Femur (tissue), 1 donor: ENCODE measurements around the gene WBP1.
"Not testable (repeated sequence)": the region's sequence is repeated elsewhere in the genome, so short reads cannot be mapped to it uniquely, and the experiment has no call there.

Experiments used
- DNase-seq: peaks from one replicate; pipeline ENCODE4 v3.0.0-alpha.2; 2017

WBP1 gene

DNA sequence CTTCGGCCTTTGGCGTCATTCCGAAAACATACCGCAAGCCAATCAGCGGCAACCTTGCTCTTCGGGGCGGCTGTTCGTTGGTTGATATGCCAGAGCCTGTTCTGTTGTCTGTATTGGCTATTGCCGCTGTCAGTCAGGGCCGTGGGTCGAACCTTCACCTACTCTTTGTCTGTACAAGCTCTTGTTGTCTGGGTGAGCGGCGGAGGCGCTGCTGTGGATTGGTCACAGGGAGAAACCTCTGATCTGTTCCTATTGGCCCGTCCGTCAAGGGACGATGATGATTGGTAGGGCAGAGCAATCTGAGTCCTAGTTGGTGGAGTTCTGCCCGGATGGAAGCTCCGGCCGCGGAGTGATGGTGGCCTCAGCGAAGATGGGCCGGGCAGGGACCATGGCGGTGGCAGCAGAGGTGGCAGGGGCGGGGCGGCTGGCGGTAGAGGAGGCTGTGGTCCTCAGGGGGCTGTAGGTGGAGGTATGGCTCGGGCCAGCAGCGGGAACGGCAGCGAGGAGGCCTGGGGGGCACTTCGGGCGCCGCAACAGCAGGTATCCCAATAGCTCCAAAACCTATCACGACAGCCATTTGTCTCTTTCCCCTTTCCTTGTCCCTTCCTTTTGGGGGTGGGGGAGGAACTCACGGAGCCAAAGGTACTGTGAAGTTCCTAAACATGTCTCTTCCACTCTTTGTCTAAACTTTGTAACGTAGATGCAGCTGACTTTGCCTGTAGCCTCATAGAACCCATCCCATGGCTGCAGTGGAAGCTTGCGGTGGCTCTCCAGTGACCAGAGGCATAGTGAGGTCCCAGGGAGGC, at the start of gene WBP1:
TSS of gene WBP1 (plus strand) at position 307 of the 806 bp plus-strand sequence. CDS start at position 472, 165 bp downstream.
- peak; percentile 100 for DNase-seq

DNA sequence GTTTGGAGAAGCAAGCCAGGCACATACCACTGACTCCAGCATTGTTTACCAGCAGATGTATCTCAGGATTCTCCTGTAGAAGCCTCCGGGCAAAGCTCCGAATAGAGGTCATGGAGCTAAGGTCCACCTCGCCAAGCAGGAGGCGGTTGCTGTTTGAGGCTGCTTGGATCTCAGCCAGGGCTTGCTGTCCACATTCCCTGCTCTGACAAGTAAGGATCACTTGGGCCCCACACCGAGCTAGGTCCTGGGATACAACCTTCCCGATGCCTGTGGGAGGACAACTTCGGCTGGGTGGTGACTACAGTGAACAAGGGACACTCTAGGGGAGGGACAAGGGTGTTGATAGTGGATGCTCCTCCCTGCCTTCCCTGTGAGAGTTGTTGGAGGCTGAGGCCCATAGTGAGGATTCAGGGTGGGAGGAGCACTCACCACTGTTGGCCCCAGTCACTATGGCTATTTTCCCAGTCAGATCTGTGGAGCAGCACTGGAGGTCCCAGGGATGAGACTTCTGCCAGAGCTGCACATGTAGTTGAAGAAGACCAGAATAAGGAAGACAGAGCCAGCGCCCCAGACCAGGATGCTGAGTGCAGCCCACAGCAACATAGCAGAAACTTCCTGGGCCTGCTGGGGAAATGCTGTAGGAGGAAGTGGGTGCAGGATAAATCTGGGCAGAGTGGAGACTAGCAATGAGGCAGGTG, 45.1 kb upstream of the WBP1 start:
- peak; percentile 66 for DNase-seq

DNA sequence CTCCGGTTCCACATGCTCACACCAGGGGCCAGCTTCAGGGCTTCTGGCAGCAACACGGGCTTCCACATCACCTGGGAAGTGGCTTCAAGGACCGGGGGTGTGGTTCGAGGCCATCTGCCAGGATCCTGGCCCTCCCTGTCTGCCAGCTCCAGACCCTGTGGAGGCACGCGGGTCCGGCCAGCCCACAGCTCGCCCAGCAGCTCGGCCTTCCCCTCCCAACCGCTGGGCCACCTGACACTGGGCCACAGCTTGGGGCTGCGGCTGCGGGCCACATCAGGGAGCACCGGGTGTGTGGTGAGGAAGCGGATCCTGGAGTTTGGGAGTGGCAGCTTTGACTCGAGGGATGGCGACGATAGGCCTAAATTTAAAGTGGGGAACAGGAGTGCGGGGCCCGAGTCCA, 43.8 kb upstream of the WBP1 start:
- no peak for DNase-seq

DNA sequence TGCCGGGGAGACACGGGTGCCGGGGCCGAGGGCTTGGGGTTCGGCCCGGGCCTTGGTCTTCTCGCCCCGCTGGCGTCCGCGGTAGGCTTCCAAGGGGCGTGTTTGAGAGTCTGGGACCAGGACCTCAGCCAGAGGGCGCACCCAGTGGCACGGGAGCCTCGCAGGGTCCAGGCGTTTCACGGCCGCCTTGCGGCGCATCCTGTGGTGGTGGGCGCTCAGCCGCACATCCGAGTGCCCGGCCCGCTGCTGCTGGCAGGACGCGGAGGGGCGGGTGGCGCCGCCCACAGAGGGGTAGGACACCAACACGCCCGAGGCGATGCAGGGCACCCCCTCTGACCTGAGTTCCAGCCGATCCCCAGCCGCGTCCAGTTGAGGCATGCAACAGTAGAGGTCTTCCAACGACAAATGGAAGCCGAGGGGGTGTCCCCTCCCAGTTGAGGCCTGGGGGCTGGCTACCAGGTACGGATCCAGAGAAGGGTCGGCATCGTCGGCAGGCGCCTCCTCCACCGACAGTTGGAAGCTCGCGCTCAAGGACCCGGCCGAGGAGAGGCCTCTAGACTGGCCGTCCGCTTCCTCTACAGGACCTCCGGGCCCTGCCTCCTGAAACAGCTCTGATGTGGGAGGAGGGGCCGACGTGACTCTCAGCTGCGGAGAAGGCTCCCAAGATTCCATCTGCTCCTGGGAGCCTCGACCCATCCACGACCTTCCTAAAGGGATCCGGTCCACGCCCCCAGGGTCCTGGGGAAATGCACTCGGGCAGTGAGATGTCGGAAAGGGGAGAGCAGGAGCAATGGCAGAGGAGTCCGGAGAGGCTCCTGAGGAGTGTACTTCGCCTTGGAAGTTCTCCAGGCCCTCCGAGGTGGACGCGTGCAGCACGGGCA, 43.1 kb upstream of the WBP1 start:
- DNase-seq: peak; percentile 71

DNA sequence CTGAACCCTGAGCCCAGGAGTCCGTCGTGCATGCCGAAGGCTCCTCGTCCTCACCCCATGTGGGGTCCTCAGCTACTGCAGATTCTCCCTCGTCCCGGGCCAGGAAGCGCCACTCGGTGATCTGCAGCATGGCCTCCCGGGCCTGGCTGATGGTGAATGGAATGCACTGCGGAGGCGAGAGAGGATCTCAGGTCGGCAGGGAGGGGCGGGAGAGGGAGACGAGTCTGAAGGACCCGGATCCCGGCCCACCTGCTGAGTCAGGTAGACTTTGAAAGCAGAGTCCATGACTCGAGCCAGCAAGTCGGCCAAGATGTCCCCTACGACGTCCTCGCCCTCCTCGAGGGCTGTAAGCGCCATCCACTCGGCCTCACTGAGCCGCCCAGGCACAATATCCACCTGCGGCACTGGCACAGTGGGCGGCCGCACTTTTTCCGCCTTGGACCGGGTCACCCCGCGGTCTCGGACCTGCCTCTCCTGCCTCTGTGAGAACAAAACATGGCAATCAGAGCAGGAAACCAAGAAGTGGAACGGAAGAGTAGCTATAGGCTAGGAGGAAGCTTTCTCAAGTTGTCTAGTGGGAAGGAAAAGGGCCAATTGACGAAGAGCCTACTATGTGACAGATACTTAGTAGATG, 42.4 kb upstream of the WBP1 start:
- no peak for DNase-seq

DNA sequence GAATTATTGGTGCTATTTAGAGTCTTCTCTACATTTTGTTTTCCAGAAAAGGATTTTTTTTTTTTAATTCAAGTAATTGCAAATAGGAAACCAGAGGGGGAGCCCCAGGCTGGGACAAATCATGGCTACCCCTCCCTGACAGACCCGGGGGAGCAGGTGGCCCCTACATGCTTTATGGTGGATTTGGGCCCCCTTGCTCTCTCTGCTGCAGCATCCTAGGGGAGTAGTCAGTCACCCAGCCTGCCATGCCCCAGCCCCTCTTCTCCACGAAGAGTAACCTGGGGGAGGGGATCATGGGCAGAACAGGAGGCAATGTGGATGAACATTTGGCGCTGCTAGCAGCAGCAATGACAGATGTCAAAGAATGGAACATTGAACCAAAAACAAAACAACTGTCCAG, 41.5 kb upstream of the WBP1 start:
- no peak for DNase-seq

DNA sequence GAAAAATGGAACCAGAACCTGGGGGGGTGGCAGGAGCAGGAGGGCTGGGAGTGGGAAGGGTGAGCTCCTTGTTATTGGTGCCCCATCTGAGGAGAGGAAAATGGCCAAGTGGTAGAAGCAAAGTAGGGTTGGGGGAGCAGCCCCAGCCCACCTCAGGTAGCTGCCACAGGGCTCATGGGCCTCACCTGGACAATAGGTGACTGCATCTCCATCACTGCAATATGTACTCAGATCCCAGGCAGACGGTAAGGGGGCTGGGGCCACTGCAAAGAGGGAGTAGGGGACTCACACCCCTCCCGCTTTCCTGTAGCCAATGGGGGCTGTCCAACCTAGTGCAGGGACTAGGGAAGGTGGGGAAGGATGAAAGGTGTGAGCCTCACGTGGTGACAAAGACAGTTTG, 41.0 kb upstream of the WBP1 start:
- no peak for DNase-seq

DNA sequence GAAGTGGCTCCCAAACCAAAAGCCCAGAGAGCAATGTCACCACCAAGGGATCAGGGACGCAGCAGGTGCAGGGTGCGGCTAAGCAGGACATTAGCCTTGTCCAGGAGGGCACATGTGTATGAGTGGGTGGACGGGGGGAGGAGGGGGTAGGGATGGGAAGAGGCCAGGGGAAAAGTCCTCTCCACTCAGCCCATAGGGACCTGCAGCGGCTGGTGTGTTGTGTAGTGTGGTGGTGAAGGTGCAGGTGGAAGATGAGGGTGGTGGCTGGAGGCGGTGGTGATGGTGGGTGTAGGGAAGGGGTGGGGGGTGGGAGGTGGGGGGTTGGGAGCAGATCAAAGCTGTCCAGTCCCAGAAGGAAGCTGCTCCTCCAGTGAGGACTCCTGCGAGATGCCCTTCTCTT, 40.5 kb upstream of the WBP1 start:
- no peak for DNase-seq

DNA sequence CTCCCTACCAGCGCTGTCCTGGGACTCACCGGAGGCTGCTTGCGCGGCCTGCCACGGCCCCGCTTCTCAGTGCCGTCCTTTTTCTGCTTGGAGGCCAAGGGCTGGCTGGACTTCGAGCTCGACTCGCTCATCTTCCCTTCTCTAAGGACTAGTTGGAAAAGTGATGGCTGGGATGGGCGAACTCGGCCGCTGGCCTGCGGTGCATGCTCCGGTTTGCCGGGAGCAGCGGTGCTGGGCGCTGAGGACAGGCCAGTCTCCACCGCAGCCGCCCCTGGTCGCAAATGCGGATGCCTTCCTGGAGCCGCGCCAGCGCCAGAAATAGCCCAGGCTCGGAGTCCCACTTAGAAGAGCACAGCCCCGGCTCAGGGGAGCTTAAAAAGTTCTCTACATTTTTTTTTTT, 39.9 kb upstream of the WBP1 start:
- no peak for DNase-seq

DNA sequence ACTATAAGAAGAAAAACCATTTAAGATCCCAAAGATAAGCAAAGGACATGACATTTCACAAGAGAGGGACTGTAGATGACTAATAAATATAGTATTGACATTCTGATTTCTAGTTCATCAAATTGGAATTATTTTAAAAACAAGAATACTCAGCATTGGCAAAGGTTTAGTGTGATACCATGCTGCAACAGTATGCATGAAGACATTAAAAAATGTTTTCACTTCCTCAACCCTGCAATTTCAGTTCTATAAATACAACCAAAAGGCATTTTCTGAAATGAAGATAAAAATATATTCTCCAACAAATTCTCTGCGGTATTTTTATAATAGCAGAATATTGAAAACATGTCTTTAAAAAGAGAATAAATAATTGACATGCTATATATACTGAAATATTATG, 38.9 kb upstream of the WBP1 start:
- DNase-seq: no peak

DNA sequence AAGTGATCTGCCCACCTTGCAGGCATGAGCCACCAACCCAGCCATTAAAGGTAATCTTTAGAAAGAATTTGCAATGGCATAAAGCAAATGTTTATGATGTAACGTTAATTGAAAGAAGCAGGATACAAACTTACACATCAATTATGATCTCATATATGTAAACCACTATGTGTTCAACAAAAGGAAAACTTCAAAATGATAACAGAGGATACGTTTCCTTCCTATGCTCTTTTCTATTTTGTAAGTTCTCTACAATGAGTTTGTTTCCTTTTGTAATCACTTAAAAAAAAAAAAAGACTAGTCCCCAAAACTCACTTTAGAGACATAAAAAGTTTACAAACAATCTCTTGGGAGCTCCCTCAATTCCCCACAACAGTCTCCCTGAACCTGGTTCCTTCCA, 38.2 kb upstream of the WBP1 start:
- no peak for DNase-seq

DNA sequence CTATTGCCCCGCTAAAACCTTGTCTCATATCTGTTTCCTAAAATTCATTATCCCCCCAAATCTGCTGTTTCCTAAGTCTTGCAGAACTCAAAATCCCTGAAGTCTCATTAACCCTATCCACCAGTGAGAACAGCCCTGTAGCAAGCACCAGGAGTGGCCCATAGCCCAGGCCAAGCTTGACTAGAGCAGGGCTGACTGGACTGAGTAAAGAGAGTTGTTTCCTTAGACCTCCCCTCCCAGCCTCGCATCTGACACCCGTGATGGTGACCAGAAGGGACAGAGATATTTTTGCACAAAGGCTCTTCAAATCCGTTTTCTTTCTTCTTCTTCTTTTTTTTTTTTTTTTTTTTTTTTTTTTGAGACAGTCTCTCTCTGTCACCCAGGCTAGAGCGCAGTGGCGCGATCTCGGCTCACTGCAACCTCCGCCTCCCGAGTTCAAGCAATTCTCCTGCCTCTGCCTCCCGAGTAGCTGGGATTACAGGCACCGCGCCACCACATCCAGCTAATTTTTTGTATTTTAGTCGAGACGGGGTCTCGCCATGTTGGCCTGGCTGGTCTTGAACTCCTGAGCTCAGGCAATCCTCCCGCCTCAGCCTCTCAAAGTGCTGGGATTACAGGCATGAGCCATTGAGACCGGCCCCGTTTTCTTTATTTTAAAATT, 37.7 kb upstream of the WBP1 start:
- DNase-seq: not testable (repeated sequence)

DNA sequence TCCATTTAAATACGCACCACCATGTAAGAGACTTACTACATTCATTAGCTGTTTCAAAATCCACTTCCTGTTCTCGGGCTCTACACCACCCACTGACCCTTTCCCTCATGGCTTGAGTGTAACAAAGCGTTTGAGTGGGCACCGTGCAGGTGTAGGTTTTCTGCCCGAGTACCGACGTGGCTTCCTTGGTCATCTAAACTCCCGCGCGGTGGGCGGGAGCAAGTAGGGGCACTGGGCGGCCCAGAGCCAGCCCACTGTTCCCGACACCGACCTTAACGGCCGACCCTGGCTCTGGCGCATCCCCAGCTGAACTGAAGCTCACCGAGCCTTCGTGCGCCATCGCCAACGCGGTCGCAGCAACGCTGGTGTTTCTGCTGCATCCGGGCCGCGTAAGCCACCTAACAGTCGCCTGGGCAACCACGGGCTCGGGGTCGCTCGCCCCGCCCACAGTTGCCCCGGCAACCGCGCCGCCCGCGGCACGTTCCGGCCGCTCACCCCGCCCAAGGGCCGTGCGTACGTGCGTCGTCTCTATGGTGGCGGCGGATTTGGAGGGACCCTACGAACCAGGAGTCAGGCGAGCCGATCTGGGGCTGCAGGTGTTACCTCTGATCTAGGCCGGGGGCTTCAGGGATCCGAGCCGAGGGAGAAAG, 36.9 kb upstream of the WBP1 start, which contains the start of the genes C2orf81 and WDR54:
TSS of gene C2orf81 (minus strand) at position 399 of the 650 bp plus-strand sequence. CDS start at position 340, 59 bp downstream.
TSS of gene WDR54 (plus strand) at position 510 of the 650 bp plus-strand sequence. CDS start 424 bp downstream, outside the sequence.
- peak; percentile 91 for DNase-seq

DNA sequence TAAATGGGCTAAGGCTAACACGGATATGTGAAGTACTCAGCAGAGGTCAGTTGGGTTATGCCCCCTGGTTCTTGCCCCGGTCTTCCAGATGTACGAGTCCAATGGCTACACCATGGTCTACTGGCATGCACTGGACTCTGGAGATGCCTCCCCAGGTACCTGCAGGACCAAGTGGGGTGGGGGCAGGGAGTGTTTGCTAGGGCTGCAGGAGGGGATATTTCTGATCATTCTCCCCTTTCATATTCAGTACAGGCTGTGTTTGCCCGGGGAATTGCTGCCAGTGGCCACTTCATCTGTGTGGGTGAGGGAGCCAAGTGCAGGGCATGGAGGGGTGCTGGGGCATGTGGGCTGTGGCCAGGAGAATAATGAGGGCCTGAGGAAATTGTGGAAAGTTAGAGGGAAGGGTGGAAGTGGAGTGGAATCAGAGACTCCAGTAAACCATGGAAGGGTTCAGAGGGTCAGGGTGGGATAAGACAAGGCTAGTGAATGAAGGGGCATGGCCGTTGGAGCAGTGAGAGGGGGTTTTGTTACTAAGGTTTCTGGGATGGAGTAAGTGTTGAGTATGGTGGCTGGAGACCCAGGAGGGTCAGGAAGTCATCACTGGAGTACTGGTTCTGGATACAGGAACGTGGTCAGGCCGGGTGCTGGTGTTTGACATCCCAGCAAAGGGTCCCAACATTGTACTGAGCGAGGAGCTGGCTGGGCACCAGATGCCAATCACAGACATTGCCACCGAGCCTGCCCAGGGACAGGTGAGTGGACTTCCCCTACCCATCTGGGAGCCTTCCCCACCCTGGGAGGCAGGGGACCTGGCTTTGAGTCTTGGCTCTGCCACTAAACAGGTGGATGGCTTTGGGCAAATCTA, 34.8 kb upstream of the WBP1 start:
- no peak for DNase-seq

DNA sequence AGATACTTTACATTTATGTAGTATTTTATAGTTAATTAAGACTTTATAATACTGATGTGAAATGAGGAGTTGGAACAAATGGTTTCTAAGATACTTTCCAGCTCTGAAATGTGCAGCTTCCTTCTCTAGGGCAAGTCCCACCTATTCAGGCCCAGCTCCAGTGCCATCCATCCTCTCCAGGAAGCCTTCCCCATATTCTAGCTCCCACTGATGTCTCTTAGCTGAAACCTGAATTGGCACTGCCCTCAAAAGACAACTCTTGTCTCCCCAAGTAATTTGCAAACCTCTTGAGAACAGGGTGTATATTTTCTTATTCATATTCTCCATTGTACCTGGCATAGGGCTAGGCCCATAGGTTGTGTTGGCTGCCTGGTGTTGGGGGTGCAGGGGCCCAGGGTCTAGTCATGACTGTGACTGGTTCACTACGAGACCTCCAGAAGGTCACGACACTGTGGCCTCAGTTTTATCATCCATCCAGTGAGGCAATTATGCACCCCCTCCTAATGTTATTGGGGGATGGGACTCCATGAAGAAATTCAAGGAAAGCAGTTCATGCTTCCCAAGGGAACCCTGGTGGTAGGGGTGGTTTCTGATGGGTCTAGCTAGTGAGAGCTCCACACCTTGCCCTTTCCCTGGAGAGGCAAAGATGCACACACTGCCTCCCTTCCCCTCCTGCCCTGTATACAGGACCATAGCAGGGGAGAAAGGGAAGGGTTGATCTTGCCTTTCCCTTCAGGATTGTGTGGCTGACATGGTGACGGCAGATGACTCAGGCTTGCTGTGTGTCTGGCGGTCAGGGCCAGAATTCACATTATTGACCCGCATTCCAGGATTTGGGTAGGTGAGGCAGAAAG, 33.9 kb upstream of the WBP1 start:
- DNase-seq: no peak

DNA sequence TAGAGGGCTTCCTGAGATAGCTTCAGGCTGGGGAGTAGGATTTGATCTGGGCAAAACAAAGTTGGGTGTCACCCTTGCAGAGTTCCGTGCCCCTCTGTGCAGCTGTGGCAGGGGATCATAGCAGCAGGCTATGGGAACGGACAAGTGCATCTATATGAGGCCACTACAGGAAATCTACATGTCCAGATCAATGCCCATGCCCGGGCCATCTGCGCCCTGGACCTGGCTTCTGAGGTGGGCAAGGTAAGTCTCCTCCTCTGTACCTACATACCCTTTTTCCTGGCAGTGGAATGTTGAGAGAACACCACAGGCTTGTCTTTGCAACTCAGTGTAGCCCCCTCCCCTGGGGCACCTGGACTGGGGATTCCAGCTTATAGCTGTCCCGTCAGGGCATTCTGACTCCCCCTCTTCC, 33.2 kb upstream of the WBP1 start:
- no peak for DNase-seq

DNA sequence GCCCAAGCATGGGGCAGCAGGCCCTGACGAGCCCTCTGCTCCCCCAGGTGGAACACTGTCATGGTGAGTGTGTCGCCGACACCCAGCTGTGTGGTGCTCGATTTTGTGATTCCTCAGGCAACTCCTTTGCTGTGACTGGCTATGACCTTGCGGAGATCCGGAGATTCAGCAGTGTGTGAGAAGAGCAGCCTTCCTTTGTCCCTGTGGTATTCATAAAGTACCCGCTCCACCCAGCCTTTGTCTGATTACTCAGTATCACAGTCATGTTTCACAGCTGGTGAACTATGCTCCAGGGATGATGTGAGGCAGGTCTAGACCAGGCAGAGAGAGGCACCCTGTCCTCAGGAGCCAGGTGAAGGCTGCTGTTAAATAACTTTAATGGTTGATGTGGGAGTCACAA, 32.7 kb upstream of the WBP1 start:
- DNase-seq: no peak

DNA sequence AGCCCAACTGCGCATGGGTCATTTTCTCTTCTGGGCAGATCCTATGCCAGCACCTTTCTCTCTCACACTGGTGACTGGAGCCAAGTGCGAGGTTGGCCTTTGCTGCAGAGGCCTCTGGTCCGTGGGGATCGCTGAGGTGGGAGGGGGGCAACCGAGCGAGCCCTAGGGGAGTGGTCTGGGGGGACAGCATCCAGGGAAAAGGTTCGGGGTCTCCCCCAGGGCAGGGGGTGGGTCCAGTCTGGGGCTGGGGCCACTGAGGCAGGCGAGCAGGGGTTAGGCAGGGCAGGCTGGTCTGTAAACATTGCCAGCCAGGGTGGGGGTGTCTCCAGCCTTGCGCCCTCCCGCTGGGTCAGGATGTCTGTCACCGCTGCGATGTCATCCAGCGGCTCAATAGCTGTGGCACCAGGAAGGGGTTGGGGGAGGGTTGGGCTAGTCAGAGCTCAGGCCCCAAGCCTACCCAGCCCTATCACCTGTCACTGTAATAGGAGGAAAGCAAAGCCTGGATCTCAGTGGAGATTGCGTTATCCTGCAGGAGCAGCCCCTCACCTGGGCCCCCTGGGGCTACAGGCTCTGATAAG, 32.0 kb upstream of the WBP1 start:
- no peak for DNase-seq

DNA sequence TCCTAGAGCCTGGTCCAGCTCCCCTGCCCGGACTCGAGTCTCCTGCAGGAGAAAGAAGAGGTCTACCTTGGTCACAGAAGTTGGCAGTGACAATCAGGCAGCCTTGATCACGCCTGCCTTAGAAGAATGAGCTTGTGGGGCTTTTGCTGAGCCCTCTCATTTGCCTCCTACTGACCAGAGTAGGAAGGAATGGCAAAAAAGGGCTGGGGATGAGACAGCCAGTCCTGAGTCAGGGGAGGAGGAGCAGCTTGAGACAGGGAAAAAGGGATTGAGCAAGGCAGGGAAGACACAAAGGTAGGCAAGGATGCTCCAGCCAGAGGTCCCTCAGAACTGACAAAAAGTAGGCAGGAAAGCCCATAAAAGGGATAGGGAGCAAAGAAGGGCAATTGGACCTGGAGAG, 30.7 kb upstream of the WBP1 start:
- no peak for DNase-seq
